HG02938 (cell line): ENCODE data around the gene SERINC5.
A peak's percentile ranks its signal among the peaks of the same experiment; 100 is the strongest.
"Not testable (repeated sequence)": the region's sequence is repeated elsewhere in the genome, so short reads cannot be mapped to it uniquely, and the experiment has no call there.

Experiments used
- ATAC-seq: cut with Tn5 transposase; IDR thresholded peaks from one replicate; pipeline ENCODE4 v1.9.1; 2021; ENCODE audit warnings: mild to moderate bottlenecking, moderate library complexity; ENCODE audit not compliant: unreplicated experiment

SERINC5 gene

GRCh38 chr5:80143491-80143890, 112.4 kb downstream of the SERINC5 start:
- no peak for ATAC-seq

- ATAC-seq: peak; percentile 10
Observed at GRCh38 chr5:80142996-80143395, 112.9 kb downstream of the SERINC5 start.

- ATAC-seq: no peak
Observed at GRCh38 chr5:80141681-80142080, 114.2 kb downstream of the SERINC5 start.

- ATAC-seq: no peak
Observed at GRCh38 chr5:80141147-80141671, 114.6 kb downstream of the SERINC5 start.

- no peak for ATAC-seq
Observed at GRCh38 chr5:80140496-80140895, 115.4 kb downstream of the SERINC5 start.

- ATAC-seq: no peak
Observed at GRCh38 chr5:80139466-80139972, 116.3 kb downstream of the SERINC5 start.

- no peak for ATAC-seq
Observed at GRCh38 chr5:80138486-80138885, 117.4 kb downstream of the SERINC5 start.

- not testable (repeated sequence) for ATAC-seq
Observed at GRCh38 chr5:80136798-80137197, 119.0 kb downstream of the SERINC5 start.

- no peak for ATAC-seq
Observed at GRCh38 chr5:80134876-80135275, 121.0 kb downstream of the SERINC5 start.

- ATAC-seq: no peak
Observed at GRCh38 chr5:80129146-80129545, 126.7 kb downstream of the SERINC5 start.

- ATAC-seq: no peak
Observed at GRCh38 chr5:80128141-80128540, 127.7 kb downstream of the SERINC5 start.

GRCh38 chr5:80127116-80127552, 128.7 kb downstream of the SERINC5 start:
- ATAC-seq: peak; percentile 37

- ATAC-seq: peak; percentile 54
Observed at GRCh38 chr5:80125962-80126480, 129.8 kb downstream of the SERINC5 start.

GRCh38 chr5:80125022-80125961, 130.6 kb downstream of the SERINC5 start:
- peak; percentile 87 for ATAC-seq

GRCh38 chr5:80124121-80124918, 131.5 kb downstream of the SERINC5 start:
- no peak for ATAC-seq

GRCh38 chr5:80122579-80122978, 133.3 kb downstream of the SERINC5 start:
- ATAC-seq: no peak

- ATAC-seq: no peak
Observed at GRCh38 chr5:80119372-80119771, 136.5 kb downstream of the SERINC5 start.

- no peak for ATAC-seq
Observed at GRCh38 chr5:80117446-80117845, 138.4 kb downstream of the SERINC5 start.

GRCh38 chr5:80116465-80116864, 139.4 kb downstream of the SERINC5 start:
- no peak for ATAC-seq

GRCh38 chr5:80116000-80116399, 139.8 kb downstream of the SERINC5 start:
- ATAC-seq: no peak

- no peak for ATAC-seq
Observed at GRCh38 chr5:80114860-80115259, 141.0 kb downstream of the SERINC5 start.
